ENCODE measurements around the gene MUC15.

The MUC15 gene

GRCh38 chr11:26572770-26573402 is 823 bp upstream of the MUC15 start:
- H3K4me3 ChIP-seq (ENCODE audit: low read depth, low read length) = no peak overlapping the region
- TF ChIP-seq CTCF (IDR thresholded peaks at IDR 0.05; ENCODE audit: borderline replicate concordance, insufficient read depth, low read depth, low read length) = no peak

- no peak for TF ChIP-seq CTCF (IDR thresholded peaks at IDR 0.05; ENCODE audit: borderline replicate concordance, insufficient read depth, low read depth, low read length)
- H3K4me3 ChIP-seq (ENCODE audit: low read depth, low read length) = no peak overlapping the region
These were observed 2.4 kb downstream of the MUC15 start for GRCh38 chr11:26569646-26570045.

- TF ChIP-seq CTCF (IDR thresholded peaks at IDR 0.05; ENCODE audit: borderline replicate concordance, insufficient read depth, low read depth, low read length) = no peak
- no peak overlapping the region for H3K4me3 ChIP-seq (ENCODE audit: low read depth, low read length)
These were observed 13.9 kb downstream of the MUC15 start for GRCh38 chr11:26558190-26558589.

GRCh38 chr11:26557666-26558065 is 14.4 kb downstream of the MUC15 start:
- no peak overlapping the region for H3K4me3 ChIP-seq (ENCODE audit: low read depth, low read length)
- no peak for TF ChIP-seq CTCF (IDR thresholded peaks at IDR 0.05; ENCODE audit: borderline replicate concordance, insufficient read depth, low read depth, low read length)

GRCh38 chr11:26556582-26556981 is 15.5 kb downstream of the MUC15 start:
- no peak for TF ChIP-seq CTCF (IDR thresholded peaks at IDR 0.05; ENCODE audit: borderline replicate concordance, insufficient read depth, low read depth, low read length)
- no peak overlapping the region for H3K4me3 ChIP-seq (ENCODE audit: low read depth, low read length)

GRCh38 chr11:26554455-26554854 is 17.6 kb downstream of the MUC15 start:
- no peak overlapping the region for H3K4me3 ChIP-seq (ENCODE audit: low read depth, low read length)

More at GRCh38 chr11:26554455-26554854, 17.6 kb downstream of the MUC15 start:
- TF ChIP-seq CTCF (IDR thresholded peaks at IDR 0.05; ENCODE audit: borderline replicate concordance, insufficient read depth, low read depth, low read length) = no peak

All from GM12875 (cell line).